Cerebellar nuclear complex (tissue), 1 donor: ENCODE results near the gene CAPZA3.
"Not testable (repeated sequence)": the region's sequence is repeated elsewhere in the genome, so short reads cannot be mapped to it uniquely, and the experiment has no call there.

Source experiments
- DNase-seq, 2 experiments: peaks; one replicate each; lab custom pipeline; 2025; lab: John Stamatoyannopoulos, UW

Gene CAPZA3, protein sequence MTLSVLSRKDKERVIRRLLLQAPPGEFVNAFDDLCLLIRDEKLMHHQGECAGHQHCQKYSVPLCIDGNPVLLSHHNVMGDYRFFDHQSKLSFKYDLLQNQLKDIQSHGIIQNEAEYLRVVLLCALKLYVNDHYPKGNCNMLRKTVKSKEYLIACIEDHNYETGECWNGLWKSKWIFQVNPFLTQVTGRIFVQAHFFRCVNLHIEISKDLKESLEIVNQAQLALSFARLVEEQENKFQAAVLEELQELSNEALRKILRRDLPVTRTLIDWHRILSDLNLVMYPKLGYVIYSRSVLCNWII

DNA sequence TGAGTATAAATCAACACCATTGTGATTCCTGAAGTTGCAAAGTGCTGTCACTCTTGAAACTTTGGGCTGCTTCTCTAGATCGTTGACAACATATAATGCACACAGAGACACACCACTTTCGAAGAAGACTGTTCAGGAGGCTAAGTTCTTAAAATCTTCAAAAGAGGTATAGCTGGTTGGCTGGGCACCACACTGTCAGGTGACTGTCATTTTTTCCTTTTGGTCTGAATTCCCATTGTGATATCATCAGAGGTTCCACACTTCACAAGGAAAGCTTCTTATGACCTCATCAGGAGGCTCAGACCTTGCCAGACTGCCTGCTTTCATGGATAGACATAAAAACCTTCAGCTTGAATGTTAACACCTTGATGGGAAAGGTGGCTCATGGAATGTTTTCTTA is at the start of gene CAPZA3, which contains the start of gene PLCZ1:
Gene CAPZA3, plus strand, starts transcription at position 301 of the 400 bp plus-strand sequence. CDS start 150 bp downstream, outside the sequence.
Gene PLCZ1, minus strand, starts transcription at position 194 of the 400 bp plus-strand sequence. CDS start 641 bp downstream, outside the sequence.
- no peak for DNase-seq

DNA sequence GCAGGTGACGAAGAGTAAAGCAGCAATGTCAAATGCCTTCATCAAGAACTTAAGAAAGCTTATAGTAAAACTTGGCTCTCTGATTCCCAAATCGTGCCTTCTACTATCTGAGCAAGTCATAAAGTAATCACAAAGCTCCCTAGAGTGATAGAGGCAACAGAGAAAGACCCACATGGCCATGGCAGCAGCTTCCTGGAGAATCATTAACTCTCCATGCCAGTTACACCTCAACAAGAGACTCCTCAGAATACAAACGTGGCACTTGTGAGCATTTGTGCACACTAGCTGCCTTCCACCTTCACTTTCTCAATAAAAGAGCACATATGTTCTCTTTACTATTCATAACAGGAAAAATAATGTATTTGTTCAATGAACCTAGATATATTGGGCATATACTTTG is 48.1 kb upstream of the CAPZA3 start:
- no peak for DNase-seq

DNA sequence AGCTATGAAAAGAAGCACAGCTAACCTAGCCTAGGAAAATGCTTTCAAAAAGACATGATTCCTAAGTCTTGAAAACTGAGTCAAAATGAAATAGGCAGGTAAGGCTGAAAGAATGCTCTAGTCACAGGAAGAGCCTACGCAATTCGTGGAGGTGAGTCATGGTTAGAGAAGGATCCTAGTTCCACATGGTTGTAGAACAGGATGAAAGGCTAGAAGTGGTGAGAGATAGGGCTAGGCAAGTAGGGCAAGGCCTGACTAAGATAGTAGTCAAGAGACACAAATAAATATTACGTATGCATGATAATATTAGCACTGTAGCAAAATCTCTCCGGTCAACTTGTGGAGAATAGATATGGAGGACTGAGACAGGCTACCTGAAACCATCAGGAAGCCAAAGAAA is 47.3 kb upstream of the CAPZA3 start:
- DNase-seq, result no peak

DNA sequence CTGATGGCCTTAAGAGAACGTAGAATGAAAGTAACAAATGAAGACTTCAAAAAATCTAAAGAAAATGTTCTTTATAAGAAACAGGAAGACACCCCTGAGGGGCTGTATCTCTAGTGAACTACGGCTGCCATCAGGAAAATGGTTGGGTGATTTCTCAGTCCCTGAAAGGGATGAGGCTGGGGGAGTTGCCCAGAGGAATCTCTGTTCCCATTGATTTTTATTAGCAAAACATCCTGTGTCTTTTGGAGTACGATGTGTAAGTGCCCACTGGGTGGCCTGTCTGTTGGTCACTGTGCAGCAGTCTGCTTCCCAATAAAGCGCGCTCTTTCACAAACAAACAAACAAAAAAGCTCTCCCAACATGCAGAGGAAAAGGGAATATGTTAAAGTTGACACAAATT is 43.9 kb upstream of the CAPZA3 start:
- DNase-seq, result not testable (repeated sequence)

DNA sequence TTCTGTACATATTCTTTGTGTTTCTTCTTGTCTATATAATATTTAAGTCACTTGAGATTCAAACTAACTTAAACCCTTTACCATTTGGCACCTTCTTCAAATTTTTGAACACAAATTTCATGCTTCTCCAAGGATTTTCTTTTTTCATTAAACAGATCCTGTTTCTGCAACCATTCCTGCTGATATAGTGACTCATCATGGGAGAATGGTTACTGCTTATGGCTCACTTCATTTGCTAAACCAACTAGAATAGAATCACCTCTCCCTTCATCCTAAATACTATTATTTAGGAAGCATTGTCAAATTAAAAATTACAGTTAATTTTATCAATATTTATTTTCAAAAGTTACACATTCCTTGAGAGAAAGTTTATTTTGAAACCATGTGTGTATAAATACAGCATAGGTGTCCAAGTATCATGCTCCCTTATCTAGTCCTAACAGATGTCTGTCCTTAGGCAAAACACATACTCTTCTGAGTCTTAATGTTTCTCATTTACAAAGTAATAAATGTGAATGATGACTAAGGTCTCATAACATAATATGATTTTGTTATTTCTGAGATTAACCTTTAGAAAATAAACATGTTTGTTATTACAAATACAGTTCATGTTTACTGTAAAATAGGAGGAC is 40.8 kb upstream of the CAPZA3 start:
- no peak for DNase-seq

DNA sequence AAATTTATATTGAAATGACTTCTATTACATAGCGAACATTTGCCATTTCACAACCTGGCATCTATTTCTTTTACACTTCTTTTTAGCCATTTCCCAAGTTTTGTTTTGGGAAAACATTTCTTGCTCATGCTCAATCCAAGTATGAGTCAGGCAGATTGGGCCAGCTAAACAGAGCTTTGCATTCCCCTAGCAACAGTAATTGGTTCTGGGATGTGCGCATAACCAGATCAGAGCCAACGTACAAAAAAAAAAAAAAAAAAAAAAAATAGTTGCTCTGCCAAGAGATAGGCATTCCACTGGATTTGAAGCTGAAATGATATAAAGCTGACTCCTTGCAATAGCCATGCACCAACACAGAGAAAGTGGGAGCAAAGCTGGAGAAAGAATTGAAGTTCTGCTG is 37.6 kb upstream of the CAPZA3 start:
- DNase-seq, result no peak

DNA sequence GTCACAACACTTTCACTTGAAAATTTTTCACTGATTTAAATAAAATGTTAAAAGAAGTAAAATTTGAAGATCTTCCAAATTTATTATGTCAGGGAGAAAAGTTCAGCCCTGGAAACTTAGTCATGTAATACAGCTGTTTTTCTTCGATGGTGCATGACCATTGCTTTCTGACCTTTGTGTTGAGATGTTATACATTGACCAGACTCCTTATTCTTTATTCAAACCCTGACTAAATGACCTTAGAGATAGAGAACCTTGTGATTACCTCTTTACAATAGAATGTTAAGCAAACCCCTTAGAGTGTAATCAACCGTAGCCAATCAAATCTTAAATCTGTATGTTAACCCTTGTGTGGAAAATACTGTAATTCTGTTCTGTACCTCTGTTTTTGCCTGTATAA is 34.6 kb upstream of the CAPZA3 start:
- DNase-seq, result no peak

DNA sequence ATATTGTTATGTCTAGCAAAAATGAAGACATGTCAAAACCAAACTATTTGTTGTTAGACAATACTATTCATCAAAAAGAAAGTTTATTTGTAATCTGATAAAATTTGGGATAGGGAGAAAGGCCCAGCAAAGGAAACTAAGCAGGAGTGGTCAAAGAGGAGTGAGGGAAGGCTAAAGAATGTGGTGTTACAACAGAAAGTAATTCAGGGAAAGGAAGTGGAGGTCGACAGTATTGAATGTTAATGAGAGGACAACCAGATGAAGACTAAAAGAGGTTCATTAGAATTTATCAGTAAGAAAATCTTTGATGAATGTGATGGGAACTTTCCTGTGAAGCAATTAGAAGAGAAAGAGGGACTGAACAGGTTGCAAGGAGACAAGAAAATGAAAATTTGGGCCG is 34.0 kb upstream of the CAPZA3 start:
- DNase-seq, result no peak

DNA sequence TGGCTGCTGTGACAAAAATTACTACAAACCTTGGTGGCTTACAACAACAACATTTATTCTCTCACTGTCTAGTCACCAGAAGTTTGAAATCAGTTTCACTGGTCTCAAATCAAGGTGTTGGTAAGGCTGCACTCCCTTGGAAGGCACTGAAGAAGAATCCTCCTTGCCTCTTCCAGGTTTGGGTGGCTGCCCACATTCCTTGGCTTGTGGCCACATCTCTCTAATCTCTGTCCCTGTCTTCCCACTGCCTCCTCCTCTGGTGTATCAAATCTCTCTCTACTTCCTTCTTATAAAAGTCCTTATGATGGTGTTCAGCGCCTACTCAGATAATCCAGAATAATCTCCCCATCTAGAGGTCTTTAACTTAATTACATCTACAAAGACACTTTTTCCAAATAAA is 31.1 kb upstream of the CAPZA3 start:
- no peak for DNase-seq

DNA sequence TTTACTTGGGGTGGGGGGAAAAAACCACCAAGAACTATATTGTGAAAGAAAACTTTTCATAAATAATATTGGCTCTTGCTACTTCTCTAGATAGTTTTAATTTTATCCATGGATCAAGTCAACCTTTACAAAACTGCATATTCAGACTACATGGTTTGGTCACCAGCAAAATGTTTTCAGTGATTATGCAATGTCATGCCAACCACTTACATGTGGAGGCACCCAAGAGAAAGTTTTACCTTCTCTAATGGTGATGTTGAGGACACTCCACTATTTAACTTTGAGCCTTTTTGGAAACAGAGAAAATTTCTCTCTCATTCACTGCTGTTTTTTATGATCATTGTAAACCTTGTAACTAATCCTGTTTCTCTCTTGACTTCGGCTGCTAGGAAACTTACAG is 21.7 kb upstream of the CAPZA3 start:
- no peak for DNase-seq

DNA sequence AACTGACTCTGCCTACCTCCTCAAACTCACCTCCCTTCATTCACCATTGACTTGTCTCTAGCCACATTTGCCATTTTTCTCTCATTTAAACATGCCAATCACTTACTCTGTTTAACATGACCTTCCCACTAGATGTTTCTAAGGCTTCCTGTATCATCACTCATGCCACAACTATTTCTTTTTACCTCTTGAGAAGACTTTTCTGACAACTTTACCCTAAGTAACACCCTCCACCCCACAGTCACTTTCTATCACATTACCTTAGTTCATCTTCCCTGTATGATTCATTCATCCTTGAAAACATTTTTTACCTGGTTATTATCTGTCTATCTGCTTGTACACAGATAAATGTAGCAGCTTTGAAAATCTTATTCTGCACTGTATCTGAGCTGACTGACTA is 19.5 kb upstream of the CAPZA3 start:
- no peak for DNase-seq

DNA sequence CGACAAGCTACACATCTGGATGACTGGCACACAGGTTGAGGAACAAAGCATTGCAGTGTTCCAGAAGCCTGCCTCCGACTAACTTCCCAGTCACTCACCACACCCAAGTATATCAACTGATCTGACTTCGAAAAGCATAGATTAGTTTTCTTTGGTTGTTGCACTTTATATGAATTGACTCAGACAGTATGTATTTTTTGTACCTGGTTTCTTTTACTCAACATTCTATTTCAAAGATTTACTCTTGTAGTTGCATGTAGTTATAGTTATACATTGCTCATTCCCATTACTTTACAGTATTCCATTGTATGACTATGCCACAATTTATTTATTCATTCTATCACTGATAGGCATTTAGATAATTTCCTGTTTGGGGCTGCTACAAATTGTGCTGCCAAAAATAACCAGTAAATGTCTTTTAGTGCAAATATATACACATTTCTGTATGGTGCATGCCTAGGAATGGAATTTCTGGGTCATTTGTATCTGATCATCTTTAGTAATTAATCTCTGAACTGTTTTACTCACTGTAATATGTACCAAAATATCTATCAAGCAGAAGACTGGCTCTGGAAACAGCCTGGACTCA is 17.9 kb upstream of the CAPZA3 start:
- DNase-seq, result no peak

DNA sequence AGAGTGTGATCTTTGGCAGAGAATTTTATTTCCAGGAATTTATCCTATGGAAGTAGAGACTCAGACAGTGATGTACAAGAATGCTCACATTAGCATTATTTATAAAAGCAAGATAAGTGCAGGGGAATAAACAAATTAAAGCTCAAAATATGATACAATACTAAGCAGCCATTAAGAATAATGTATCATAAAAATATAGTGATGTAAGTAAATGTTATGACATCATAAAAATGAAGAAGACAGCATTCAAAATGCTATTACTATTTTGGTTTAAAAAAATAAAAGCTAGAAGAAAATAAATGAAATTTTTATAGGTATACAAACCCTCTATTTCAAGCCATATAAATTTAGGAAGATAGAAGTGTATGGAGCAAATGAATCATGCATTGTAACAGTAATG is 17.2 kb upstream of the CAPZA3 start:
- DNase-seq, result no peak

DNA sequence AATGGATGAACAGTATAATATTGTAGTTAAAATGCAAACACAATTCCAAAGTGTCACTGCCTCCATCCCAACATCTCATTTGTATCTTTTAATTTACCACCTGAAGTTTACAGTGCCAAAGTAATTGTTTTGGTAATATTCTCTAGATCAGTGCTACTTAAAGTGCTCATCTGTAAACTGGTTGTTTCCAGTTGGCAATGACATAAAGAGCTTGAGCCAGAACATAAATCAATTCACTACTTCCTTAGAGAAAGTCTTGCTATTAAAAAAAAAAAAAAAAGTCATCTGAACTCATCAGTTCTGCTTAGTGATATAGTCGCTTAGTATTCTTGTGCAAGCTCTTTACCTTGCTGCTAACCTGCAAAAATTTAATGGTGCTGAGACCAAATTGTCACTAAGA is 16.5 kb upstream of the CAPZA3 start:
- DNase-seq, result no peak

DNA sequence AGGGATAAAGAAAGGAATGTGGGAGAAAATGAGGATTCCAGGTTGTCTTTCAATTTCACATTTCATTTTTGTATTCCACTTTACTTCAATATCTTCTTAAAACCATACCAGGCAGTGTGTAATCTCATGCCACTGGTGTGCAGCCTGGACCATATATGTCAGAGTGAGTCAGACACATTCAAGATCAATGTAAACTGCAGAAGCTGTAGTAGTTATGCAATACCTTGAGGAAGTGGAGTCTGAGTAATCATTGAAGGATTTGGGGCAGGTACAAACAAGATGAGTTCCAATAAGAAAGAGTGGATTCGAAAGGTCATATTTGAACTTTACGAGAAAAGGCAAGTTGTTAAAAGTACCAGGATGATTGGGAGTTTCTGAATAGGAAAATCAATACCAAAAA is 14.2 kb upstream of the CAPZA3 start:
- DNase-seq, result no peak

DNA sequence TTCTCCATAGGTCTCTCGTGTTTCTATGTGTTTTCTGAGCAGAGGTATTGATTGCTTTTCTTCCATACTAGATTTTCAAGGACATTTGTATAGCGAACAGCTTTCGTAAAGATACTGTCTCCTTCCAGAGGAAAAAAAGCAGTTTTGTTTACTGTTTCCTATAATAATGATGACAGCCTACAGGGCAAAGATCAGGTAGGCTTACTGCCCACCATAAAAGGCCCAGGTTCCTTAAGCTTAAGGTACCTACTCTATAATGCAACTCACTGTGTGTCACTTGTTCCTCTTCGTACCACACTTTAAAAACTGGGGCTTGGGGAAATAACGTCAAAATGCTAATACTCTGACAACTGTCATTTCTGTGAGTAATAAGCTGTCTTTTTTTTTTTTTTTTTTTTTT is 6.8 kb upstream of the CAPZA3 start:
- no peak for DNase-seq

DNA sequence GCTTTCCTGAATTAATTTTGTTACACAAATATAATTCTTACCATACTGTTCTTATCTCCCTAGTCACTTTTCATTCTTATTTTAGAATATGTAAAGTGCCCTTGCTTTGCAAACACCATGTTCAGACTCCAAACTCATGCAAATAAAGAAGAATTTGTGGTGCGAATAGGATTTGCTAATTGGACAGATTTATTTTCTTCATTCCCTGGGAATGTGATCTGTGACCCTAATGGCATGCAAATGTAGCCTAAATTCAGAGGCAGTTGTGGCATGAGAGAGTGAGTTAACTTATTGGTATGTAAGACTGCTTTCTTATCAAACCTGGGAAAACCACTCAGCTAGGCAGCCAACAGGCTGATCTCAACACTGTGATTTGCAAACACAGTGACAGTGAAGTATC is 10.0 kb downstream of the CAPZA3 start:
- DNase-seq, result no peak

DNA sequence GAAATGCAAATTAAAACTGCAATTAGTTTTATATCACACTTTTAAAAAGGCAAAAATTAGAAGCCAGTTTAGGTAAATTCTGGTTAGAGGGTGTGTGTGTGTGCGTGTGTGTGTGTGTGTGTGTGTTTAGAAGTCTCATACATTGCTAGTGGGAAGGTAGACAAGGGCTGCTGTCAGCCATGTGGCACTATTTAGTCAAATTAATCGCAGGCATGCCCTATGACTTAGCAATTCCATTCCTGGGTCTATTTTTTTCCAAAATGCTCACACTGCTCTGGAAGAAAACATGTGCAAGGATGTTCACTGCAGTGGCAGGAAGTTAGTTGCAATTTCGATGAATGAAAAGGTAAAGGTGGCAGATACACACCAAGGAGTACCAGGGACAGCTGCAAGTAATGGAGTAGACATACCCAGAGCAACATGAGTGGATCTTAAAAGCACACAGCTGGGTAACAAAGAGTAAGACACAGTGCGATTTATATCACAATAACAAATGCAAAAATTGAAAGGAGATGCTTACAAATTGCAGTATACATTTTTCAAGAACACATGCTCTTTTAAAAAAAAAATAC is 11.6 kb downstream of the CAPZA3 start:
- no peak for DNase-seq

DNA sequence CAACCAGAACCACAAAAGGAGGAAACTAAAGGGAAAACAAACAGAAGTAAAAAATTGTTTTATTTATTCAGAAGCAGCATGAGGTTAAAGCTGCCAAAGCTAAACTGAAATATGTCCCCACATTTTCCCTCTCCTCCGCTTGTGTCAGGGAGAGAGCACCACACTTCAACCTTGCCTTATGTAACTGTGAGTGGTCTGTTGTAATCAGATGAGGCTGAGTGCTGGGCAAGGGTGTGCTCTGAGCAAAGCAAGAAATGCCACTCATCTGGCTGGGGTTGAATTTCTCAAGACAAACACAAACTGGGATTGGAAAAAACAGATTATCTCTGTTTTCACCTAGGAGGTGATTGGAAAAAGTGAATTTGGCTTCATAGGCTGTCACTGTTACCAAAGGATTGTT is 12.2 kb downstream of the CAPZA3 start:
- DNase-seq, result no peak

DNA sequence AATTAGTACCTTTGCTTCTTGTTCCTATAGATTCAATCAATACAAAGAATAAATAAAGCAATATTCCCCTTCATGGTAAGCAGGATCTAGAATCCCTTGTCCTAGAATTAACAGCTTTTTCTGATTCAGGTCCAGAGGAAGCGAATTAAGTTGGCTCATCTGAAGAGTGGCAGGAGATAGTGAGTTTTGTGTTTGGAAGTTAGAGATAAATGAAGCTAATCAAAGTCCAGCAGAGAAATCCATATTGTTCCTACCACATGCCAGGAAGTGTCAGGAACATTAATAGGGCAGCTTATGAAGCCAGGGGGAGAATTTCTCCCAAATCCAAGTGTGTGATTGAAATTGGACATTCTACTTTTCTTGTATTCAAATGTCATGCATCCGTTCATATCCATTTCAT is 13.9 kb downstream of the CAPZA3 start:
- DNase-seq, result no peak

DNA sequence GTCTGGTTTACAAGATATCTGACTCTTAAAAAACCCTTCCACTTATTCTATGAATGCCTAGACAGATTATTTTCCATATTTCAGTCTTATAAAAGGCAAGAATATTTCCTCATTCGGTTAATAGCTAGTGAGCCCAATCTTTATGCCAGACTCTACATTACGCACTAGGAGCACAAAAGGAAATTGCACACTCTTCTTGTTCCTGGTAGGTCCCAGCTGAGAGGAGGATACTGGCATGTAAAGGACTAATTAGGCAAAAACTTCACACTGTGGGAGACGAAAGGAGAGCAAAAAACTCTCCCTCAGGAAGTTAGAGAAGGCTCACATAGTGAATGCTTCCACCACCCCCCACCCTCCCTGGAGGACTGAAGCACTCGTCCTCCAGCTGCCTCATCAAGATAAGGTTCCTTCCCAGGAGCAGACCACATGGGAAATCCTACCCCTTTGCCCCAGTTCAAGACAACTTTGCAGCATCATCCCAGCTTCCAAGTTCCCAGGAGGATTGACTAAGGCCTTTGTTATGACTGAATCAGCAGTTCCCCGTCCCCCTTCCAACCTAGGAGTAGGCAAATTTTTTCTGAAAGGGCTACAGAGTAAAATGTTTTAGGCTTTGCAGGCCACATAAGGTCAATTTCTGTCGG is 14.5 kb downstream of the CAPZA3 start:
- no peak for DNase-seq

DNA sequence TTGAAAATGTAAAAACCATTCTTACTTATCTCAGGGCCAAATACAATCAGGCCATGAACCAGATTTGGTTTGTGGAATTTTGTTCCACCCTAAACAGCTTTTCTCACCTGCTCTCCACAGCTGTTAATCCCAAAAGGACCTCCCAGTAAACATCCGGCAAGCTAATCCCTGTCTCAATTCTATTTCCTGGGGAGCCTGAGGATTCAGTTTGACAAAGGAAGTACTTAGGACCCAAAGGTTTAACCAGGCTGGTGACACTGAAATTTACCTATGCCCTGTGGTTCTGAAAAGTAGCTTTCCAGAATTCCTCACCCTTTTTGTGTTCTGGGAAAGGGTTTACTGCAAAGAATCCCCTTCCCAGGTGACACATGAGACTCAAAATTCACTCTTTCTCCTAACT is 15.0 kb downstream of the CAPZA3 start:
- no peak for DNase-seq
